Renal cortical epithelial cell (primary cell): ENCODE results near the gene REPS2. TPM values are rescaled to one million over a fixed set of nuclear protein-coding genes. Genes with fewer than 3 reads are reported as not detected.
"Not testable (repeated sequence)": the region's sequence is repeated elsewhere in the genome, so short reads cannot be mapped to it uniquely, and the experiment has no call there.

Experiments
- DNase-seq: peaks from one replicate; pipeline ENCODE4 v3.0.0-alpha.2; 2011; ENCODE audit warnings: low read depth
- total RNA-seq: library from RNA; depleted of rRNA; stranded (reverse); fragments of >200 nt; gene quantifications from 2 replicates; pipeline ENCODE4 v1.2.3, GENCODE V29; 2014

REPS2 gene
- 2.3 and 37.8 TPM in 2 replicates for total RNA-seq

- DNase-seq = peak; percentile 25
Observed at GRCh38 chrX:16946361-16946964, at the start of gene REPS2. Gene REPS2 (plus strand): TSS chrX:16946658. CDS start chrX:16946862, 204 bp downstream.

DNA sequence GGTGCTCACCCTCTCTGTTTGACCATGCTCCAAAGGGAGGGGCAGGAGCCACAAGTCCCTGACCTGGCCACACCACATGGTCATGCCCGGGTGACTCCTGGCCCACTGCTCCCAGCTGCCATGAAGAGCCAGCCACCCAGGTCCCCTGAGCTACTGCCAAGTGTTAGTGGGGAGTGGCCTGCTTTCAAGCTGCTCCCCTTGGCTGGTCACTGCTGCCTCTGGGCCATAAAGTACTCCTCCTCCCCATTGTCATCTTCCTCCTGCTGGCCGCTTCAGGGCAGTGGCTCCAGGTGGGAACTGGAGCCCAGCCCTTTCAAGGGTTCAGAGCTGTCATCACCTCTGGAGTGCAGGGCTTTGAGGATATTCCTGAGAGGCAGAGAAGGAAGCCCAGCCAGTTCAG, 49.0 kb upstream of the REPS2 start:
- peak; percentile 5 for DNase-seq

DNA sequence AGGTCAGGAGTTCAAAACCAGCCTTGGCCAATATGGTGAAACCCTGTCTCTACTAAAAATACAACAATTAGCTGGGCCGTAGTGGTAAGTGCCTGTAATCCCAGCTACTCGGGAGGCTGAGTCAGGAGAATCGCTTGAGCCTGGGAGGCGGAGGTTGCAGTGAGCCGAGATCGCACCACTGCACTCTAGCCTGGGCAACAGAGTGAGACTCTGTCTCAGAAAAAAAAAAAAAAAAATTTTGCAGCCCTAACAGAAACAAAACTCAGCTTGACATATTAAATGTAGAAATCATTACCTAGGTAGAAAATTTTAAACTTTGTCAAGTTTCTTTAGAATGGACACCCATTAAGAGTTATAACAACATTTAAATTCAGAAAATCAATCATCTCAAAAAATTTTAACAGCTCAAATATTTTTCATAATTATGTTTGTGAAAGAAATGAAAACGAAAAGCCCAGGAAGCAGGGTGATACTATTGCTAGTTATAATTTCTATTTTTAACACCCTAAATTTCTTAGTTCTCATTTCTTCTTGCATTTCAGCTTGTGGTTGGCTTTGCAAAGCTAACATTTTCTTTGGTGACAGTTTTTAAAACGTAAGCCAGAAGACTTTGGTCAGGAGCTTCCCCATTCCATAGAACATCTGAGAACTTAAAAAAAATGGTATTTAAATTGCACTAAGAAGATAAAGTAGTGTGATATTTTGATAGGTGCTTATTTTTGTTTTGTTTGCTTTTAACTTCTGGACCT, 43.0 kb upstream of the REPS2 start:
- no peak for DNase-seq

DNA sequence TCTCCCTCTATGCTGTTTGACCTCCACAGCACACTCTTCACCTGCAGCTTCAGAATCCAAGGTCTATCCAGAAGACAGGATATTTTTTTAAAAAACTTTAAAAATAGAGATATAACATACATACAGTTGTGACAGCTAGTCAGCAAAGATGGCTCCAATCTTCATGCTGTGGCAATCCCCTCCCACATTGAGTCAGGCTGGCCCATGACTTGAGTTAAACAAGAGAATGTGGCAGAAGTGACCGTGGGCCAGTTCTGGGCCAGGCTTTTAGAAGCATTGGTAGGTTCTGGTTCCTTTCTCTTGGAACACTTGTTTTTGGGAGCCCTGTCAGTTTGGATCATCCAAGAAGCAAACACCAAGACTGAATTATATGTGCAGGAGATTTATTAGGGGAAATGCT, 36.1 kb upstream of the REPS2 start:
- no peak for DNase-seq

DNA sequence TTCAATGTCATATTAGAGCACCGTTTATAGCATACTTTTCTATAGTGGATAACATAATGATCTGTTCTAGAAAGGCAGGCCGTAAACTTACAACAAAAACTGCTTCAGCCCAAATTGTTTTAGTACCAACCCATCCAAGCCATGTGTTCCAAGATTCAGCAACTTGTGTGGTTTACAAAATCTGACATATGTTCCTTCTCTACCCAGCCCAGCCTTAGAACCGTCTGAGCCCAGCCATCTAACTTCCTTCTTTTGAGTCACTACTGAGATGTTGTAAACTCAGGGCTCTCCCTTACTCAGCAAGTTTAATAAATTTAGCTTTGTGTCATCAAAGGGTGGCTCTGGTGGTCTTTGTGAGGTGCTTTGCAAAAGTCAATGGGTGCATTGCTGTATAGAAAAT, 32.4 kb upstream of the REPS2 start:
- no peak for DNase-seq

DNA sequence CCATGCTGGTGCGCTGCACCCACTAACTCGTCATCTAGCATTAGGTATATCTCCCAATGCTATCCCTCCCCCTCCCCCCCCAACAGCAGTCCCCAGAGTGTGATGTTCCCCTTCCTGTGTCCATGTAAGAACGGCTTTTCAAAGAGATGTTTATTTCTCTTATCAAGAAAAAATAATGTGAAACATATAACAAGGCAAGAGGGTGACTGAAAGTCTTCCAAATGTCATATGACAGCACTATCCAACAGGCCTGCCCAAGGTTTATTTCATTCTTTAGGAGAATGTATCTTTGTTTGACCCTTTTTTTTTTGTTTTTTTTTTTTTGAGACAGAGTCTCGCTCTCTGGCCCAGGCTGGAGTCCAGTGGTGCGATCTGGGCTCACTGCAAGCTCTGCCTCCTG, 29.9 kb upstream of the REPS2 start:
- DNase-seq = no peak

GRCh38 chrX:16917120-16917519, 29.3 kb upstream of the REPS2 start:
- DNase-seq = no peak

DNA sequence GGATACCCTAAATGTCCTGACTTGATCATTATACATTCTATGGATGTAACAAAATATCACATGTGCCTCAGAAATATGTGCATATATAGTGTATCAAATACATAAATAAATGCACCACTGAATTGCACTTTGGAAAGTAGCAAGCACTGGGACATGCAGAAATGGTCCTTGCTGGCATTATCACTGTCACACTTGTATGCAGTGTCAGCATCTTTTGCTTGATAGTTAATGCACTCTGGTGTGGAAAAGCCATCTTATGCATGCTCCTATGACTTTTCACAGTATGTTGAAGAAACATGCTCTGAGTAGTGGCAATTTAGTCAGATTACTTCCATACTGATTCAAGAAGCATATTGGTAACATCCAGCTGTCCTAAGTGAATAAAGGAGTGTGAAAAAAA, 27.5 kb upstream of the REPS2 start:
- DNase-seq = no peak

GRCh38 chrX:16920075-16920474, 26.4 kb upstream of the REPS2 start:
- DNase-seq = peak; percentile 9

DNA sequence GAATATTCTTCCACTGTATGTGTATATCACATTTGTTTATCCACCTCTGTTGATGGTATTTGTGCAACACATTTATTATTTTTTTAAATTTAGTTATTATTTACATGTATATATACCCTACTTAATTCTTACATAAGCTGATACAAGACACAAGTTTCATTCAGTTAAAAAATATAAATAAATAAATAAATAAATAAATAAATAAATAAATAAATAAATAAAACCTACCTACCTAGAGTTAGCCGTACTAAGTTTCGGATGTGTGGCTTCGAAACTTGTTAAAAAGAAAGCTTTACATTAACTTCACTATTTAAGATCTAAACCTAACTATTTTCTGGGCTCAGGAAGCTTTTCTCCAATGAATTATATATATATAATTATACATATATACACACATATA, 23.3 kb upstream of the REPS2 start:
- DNase-seq = no peak

GRCh38 chrX:16924631-16925480, 21.6 kb upstream of the REPS2 start:
- no peak for DNase-seq

DNA sequence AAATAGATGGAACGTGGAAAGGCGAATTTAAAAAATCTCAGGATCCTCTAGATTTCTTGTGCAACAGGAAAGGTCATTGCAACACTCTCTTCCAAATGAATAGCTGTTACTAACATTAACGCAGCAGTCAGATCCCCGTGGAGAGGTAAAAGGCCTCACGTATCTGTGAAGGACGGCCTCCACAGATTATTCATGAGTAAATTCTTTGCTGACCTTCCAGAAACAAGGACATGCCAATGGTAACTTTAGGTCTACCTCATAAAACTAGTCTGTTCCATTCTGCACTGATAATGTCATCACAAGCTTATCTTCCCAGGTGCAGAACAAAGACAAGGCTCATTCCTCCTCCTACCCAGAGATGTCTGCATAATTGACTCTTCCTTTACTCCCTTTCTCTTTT, 16.1 kb upstream of the REPS2 start:
- DNase-seq = no peak

GRCh38 chrX:16931371-16931770, 15.1 kb upstream of the REPS2 start:
- no peak for DNase-seq

DNA sequence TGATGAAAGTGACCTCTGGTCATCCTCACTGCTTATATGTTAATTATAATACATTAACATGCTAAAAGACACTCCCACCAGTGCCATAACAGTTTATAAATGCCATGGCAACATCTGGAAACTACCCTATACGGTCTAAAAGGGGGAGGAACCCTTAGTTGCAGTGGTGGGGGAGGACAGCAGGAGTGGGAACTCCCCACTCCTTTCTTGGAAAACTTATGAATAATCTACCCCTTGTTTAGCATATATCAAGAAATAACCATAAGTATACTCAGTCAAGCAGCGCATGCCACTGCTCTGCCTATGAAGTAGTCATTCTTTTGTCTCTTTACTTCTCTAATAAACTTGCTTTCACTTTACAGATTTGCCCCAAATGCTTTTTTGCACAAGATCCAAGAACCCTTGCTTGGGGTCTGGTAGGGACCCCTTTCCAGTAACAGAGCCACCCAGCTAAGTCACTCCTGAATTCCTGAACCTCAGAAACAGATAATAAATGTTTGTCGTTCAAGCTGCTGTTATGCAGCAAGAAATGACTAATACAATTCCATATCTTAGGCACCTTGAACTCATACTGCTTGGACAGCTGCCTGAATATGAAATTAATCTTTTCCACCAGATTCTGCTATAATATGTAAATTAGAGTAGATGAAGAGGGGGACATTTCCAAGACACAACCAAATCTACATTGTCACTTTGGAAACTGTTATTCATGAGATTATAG, 14.4 kb upstream of the REPS2 start:
- DNase-seq = no peak

GRCh38 chrX:16934185-16934584, 12.3 kb upstream of the REPS2 start:
- DNase-seq = no peak

DNA sequence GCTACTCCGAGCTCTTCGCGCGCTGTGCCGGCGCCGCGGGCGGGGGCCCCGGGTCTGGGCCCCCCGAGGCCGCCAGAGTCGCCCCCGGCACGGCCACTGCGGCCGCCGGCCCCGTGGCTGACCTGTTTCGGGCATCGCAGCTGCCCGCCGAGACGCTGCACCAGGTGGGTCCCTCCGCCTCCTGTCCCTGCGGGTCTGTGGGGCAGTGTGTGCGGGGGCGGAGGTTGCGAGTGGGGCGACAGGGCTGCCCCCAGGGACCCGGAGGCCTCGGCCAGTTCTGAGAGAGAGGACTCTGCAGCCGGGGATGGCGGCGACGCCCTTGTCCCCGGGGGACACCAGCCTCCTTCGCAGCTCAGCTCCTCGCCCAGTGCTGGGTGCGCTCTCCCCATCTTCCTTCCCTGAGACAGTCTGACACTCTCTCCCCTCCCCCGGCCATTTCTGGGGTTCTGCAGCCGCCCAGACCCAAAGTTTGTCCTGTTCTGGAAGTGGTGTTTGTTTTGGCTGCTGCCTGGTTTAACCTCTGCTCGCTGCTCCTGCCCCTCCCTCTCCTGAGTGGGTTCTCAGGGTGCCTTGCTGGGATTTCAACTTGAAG, 609 bp downstream of the REPS2 start:
- no peak for DNase-seq

DNA sequence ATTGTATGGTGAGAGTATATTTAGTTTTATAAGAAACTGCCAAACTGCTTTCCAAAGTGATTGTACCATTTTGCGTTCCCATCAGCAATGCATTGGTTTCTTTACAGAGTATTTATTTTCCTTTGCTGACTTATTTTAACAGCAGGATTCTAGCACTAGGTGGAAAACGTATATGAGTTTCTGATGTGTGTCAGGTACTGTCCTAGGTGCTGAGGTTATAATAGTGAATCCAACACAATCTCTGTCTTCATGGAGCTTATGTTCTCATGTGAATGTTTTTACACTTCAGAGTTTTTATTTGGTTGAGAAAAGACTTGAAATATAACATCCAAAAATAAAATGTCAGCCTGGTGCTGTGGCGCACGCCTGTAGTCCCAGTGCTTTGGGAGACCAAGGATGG, 4.0 kb downstream of the REPS2 start:
- no peak for DNase-seq

- DNase-seq = peak; percentile 4
Observed at GRCh38 chrX:16953606-16954211, 7.3 kb downstream of the REPS2 start.

GRCh38 chrX:16957751-16958150, 11.3 kb downstream of the REPS2 start:
- DNase-seq = no peak

DNA sequence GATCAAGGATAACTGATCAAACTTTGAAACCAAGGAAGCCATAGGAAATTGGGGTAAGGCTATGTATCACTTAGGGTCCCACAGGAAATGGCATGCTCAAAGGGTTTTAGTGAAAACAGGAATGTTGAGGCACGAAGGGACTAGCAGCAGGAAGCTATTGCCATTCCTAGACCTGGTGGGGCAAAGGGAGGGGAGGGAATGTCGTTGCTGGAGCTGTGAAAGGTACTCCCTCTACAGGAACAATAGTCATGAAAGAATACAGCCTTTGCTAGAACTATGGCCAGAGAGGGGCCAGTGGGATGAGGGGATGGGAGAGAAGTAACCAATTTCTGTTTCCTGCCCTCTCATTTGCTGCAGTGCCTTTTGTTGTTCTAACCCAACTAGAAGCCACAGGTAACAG, 11.9 kb downstream of the REPS2 start:
- DNase-seq = no peak

- not testable (repeated sequence) for DNase-seq
Observed at GRCh38 chrX:16962661-16963060, 16.2 kb downstream of the REPS2 start.
